ENCODE measurements around the gene OSTM1.

- TF ChIP-seq CTCF (IDR thresholded peaks at IDR 0.05) (no peak), POLR2A (IDR thresholded peaks at IDR 0.05) (no peak)
Measured at GRCh38 chr6:108005961-108006360, 68.6 kb downstream of the OSTM1 start.

All from testis (tissue), 2 donors.